ENCODE measurements around the gene PTPRM.

- TF ChIP-seq ZNF274 (IDR thresholded peaks at IDR 0.05; ENCODE audit: low read length) (no peak), ZNF274 (tag by site-specific recombination; IDR thresholded peaks at IDR 0.05; ENCODE audit: borderline replicate concordance) (no peak), YY1 (tag by site-specific recombination; IDR thresholded peaks at IDR 0.05) (no peak), ZFHX2 (tag by site-specific recombination; conservative IDR thresholded peaks at IDR 0.05) (no peak), BCL11A (tag by site-specific recombination; IDR thresholded peaks at IDR 0.05; ENCODE audit: low read depth) (no peak), PRDM4 (tag by site-specific recombination; IDR thresholded peaks at IDR 0.05) (no peak), ZNF354C (tag by site-specific recombination; IDR thresholded peaks at IDR 0.05; ENCODE audit: borderline replicate concordance, low read depth) (no peak), RBAK (tag by site-specific recombination; IDR thresholded peaks at IDR 0.05) (no peak), SP2 (tag by site-specific recombination; IDR thresholded peaks at IDR 0.05) (no peak), ZEB2 (tag by site-specific recombination; IDR thresholded peaks at IDR 0.05) (no peak)
- TF ChIP-seq, protein P1, sequence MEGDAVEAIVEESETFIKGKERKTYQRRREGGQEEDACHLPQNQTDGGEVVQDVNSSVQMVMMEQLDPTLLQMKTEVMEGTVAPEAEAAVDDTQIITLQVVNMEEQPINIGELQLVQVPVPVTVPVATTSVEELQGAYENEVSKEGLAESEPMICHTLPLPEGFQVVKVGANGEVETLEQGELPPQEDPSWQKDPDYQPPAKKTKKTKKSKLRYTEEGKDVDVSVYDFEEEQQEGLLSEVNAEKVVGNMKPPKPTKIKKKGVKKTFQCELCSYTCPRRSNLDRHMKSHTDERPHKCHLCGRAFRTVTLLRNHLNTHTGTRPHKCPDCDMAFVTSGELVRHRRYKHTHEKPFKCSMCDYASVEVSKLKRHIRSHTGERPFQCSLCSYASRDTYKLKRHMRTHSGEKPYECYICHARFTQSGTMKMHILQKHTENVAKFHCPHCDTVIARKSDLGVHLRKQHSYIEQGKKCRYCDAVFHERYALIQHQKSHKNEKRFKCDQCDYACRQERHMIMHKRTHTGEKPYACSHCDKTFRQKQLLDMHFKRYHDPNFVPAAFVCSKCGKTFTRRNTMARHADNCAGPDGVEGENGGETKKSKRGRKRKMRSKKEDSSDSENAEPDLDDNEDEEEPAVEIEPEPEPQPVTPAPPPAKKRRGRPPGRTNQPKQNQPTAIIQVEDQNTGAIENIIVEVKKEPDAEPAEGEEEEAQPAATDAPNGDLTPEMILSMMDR (tag by site-specific recombination; IDR thresholded peaks at IDR 0.05): no peak
Measured at GRCh38 chr18:7805096-7805495, 238.0 kb downstream of the PTPRM start.

Measured in HEK293 (cell line).